ENCODE results near the gene LGR6. TPM values are rescaled to one million over a fixed set of nuclear protein-coding genes. Genes with fewer than 3 reads are reported as not detected.

Gene LGR6
- total RNA-seq, 3 donors from 2014 or later = 2.6 to 11.3 TPM; not detected in 1

GRCh38 chr1:202282025-202282371 is 88.4 kb downstream of the LGR6 start:
- intact Hi-C loops (cut with DNase I; ENCODE audit: low total_unique reads) = no loop called here
- Histone ChIP-seq H3K4me3 (no peak overlapping the region), H3K4me1 (peaks cover 0 to 5% of the 10 kb centered on the region in 2 donors), H3K27me3 (no peaks in the 10 kb centered on the region), H3K36me3 (no peaks in the 10 kb centered on the region), H3K9me3 (no peaks in the 10 kb centered on the region), H3K27ac (peak overlapping the region; percentile 31 to 72)
- TF ChIP-seq CTCF (IDR thresholded peaks at IDR 0.05) (no peak), POLR2A (IDR thresholded peaks at IDR 0.05) (no peak), POLR2AphosphoS5 (IDR thresholded peaks at IDR 0.05) (no peak)
- no peak for DNase-seq (ENCODE audit: low spot score in 2 of 2)

- H3K27me3 ChIP-seq = no peaks in the 10 kb centered on the region
- H3K4me1 ChIP-seq = peaks cover 0 to 5% of the 10 kb centered on the region in 2 donors
- H3K36me3 ChIP-seq = no peaks in the 10 kb centered on the region
- DNase-seq (ENCODE audit: low spot score in 2 of 2) = peak in 1 of 2 donors; percentile 46
- H3K4me3 ChIP-seq = no peak overlapping the region
- H3K27ac ChIP-seq = peak overlapping the region; percentile 10 to 72
- intact Hi-C loops (cut with DNase I; ENCODE audit: low total_unique reads) = no loop called here
- TF ChIP-seq POLR2AphosphoS5 (IDR thresholded peaks at IDR 0.05) = no peak
- TF ChIP-seq POLR2A (IDR thresholded peaks at IDR 0.05) = no peak
- TF ChIP-seq CTCF (IDR thresholded peaks at IDR 0.05) = no peak
- H3K9me3 ChIP-seq = no peaks in the 10 kb centered on the region
Measured at GRCh38 chr1:202282596-202283283, 89.1 kb downstream of the LGR6 start.

GRCh38 chr1:202283379-202283844 is 89.8 kb downstream of the LGR6 start:
- Histone ChIP-seq H3K36me3 (no peaks in the 10 kb centered on the region), H3K27me3 (no peaks in the 10 kb centered on the region), H3K4me1 (peaks cover 0 to 5% of the 10 kb centered on the region in 2 donors), H3K27ac (peak overlapping the region; percentile 10), H3K9me3 (no peaks in the 10 kb centered on the region), H3K4me3 (no peak overlapping the region)
- intact Hi-C loops (cut with DNase I; ENCODE audit: low total_unique reads) = no loop called here
- DNase-seq (ENCODE audit: low spot score in 2 of 2) = peak; percentile 63 to 86
- TF ChIP-seq POLR2AphosphoS5 (IDR thresholded peaks at IDR 0.05) = peak in 1 of 3 donors; percentile 29
- no peak for TF ChIP-seq CTCF (IDR thresholded peaks at IDR 0.05)

- intact Hi-C loops (cut with DNase I; ENCODE audit: low total_unique reads) = no loop called here
- Histone ChIP-seq H3K27me3 (no peaks in the 10 kb centered on the region), H3K4me1 (peaks cover 0 to 5% of the 10 kb centered on the region in 2 donors), H3K36me3 (no peaks in the 10 kb centered on the region), H3K27ac (peak overlapping the region; percentile 8 to 10), H3K4me3 (no peak overlapping the region), H3K9me3 (no peaks in the 10 kb centered on the region)
- peak in 1 of 2 donors; percentile 74 for DNase-seq (ENCODE audit: low spot score in 2 of 2)
- no peak for TF ChIP-seq CTCF (IDR thresholded peaks at IDR 0.05)
- TF ChIP-seq POLR2A (IDR thresholded peaks at IDR 0.05) = no peak
- no peak for TF ChIP-seq POLR2AphosphoS5 (IDR thresholded peaks at IDR 0.05)
Measured at GRCh38 chr1:202283991-202284390, 90.4 kb downstream of the LGR6 start.

- peak overlapping the region in 1 of 2 donors; percentile 57 for H3K27ac ChIP-seq
- H3K27me3 ChIP-seq = no peaks in the 10 kb centered on the region
- H3K4me3 ChIP-seq = no peak overlapping the region
- intact Hi-C loops (cut with DNase I; ENCODE audit: low total_unique reads) = no loop called here
- DNase-seq (ENCODE audit: low spot score in 2 of 2) = no peak
- TF ChIP-seq CTCF (IDR thresholded peaks at IDR 0.05) = no peak
- TF ChIP-seq POLR2AphosphoS5 (IDR thresholded peaks at IDR 0.05) = no peak
- TF ChIP-seq POLR2A (IDR thresholded peaks at IDR 0.05) = no peak
- H3K4me1 ChIP-seq = peaks cover 0 to 5% of the 10 kb centered on the region in 2 donors
- H3K9me3 ChIP-seq = no peaks in the 10 kb centered on the region
- H3K36me3 ChIP-seq = no peaks in the 10 kb centered on the region
Measured at GRCh38 chr1:202285908-202286307, 92.3 kb downstream of the LGR6 start.

Measured in breast epithelium (tissue), 4 donors.